Adipocyte (in vitro differentiated cells): ENCODE data around the gene GABRB1.
"Not testable (repeated sequence)": the region's sequence is repeated elsewhere in the genome, so short reads cannot be mapped to it uniquely, and the experiment has no call there.

ENCODE experiments used
- DNase-seq: peaks from one replicate; pipeline ENCODE4 v3.0.0-alpha.2; 2015; ENCODE audit warnings: low read depth
- H3K27me3 ChIP-seq: replicated peaks from 2 replicates; pipeline ENCODE4 v1.7.0; 2013; ENCODE audit warnings: mild to moderate bottlenecking, low read length, moderate library complexity; ENCODE audit not compliant: control insufficient read depth, insufficient read depth
- H3K36me3 ChIP-seq: 2 replicates; pipeline ENCODE4 v1.7.0; 2013; ENCODE audit warnings: low read length, mild to moderate bottlenecking, moderate library complexity; ENCODE audit not compliant: control insufficient read depth, insufficient read depth, severe bottlenecking
- H3K4me1 ChIP-seq: 2 replicates; pipeline ENCODE4 v1.7.0; 2013; ENCODE audit warnings: mild to moderate bottlenecking, low read length, moderate library complexity; ENCODE audit not compliant: control insufficient read depth, insufficient read depth
- H3K4me3 ChIP-seq: 2 replicates; pipeline ENCODE4 v1.7.0; 2013; ENCODE audit warnings: mild to moderate bottlenecking, low read length, moderate library complexity
- H3K9ac ChIP-seq: 2 replicates; pipeline ENCODE4 v1.7.0; 2013; ENCODE audit warnings: mild to moderate bottlenecking, low read length, moderate library complexity
- H3K9me3 ChIP-seq: 2 replicates; pipeline ENCODE4 v1.7.0; 2013; ENCODE audit warnings: mild to moderate bottlenecking, low read length, moderate library complexity; ENCODE audit not compliant: control insufficient read depth

GABRB1 gene

GRCh38 chr4:47239649-47240048, 208.3 kb downstream of the GABRB1 start:
- H3K9me3 ChIP-seq, result no peaks in the 10 kb centered on the region
- DNase-seq, result no peak
- no peak overlapping the region for H3K9ac ChIP-seq
- H3K27me3 ChIP-seq, result no peaks in the 10 kb centered on the region
- no peaks in the 10 kb centered on the region for H3K4me1 ChIP-seq
- no peak overlapping the region for H3K4me3 ChIP-seq
- no peaks in the 10 kb centered on the region for H3K36me3 ChIP-seq

DNA sequence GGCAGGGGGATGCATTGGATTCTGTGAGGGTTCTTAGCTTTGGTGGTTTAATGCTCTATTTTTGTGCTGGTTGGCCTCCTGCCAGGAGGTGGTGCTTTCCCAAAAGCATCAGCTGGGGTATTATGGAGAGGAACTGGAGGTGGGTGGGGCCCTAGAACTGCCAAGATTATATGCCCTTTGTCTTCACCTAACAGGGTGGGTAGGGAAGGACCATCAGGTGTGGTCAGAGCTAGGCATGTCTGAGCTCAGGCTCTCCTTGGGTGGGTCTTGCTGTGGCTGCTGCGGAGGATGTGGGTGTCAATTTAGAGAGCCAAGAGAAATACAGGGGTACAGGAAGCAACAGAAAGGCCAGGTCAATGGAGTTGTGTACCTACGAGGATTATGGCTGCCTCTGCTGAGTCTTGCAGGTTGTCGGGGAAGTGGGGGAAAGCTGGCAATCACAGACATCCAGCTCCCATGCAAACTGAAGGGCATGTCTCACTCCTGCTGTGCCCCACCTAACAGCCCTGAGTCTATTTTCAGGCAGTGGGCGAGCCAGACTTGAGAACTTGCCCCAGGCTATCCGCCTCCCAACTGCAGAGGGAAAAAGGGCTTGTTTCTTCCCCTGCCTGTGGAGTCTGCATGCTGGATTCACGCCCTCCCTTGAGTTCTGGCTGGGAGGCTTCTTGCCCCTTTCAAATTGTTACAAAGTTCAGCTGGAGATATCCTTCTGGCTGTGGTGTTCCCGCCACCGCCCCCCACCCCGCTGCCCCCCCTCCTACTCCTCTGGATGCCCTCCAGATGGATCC, 220.2 kb downstream of the GABRB1 start:
- Histone ChIP-seq H3K4me3 (no peak overlapping the region), H3K27me3 (no peaks in the 10 kb centered on the region), H3K4me1 (no peaks in the 10 kb centered on the region), H3K36me3 (no peaks in the 10 kb centered on the region), H3K9ac (no peak overlapping the region), H3K9me3 (no peaks in the 10 kb centered on the region)
- no peak for DNase-seq

- no peaks in the 10 kb centered on the region for H3K36me3 ChIP-seq
- DNase-seq, result no peak
- no peaks in the 10 kb centered on the region for H3K9me3 ChIP-seq
- H3K4me3 ChIP-seq, result no peak overlapping the region
- H3K9ac ChIP-seq, result no peak overlapping the region
- H3K27me3 ChIP-seq, result no peaks in the 10 kb centered on the region
- H3K4me1 ChIP-seq, result no peaks in the 10 kb centered on the region
Measured at GRCh38 chr4:47263721-47264120, 232.4 kb downstream of the GABRB1 start.

DNA sequence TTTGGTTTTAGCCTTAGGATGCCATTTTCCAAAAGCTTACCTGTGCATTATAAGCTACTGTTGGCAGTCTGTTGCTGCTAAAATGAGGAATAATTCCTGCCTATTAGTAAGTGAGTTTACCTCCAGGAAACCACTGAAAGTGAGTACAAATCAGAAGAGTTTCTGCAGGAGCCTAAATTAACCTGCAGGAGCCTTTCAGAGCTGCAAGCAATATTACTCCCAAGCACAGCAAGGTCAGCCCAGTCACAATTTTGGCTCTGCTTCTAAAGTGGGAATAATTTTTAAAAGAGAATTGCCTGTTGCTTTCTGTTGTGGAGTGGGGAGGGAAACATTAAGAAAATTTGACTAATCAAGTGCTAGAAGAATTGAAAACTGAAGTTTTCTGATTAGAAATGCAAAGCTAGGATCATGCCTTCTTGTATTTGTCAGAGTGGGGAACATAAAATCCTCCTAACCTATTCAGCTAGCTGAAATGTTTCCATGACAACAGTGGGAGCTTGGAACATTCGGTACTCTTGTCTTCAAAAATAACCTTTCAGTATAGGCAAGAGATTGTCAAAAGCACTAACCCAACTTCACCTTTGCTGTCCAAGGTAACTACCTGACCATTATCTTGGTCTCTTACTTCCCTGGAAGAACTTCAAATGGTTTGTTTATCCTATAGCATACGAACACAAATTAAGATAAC, 239.0 kb downstream of the GABRB1 start:
- Histone ChIP-seq H3K36me3 (no peaks in the 10 kb centered on the region), H3K4me3 (no peak overlapping the region), H3K9me3 (no peaks in the 10 kb centered on the region), H3K27me3 (peaks cover 3% of the 10 kb centered on the region), H3K9ac (no peak overlapping the region), H3K4me1 (no peaks in the 10 kb centered on the region)
- DNase-seq, result peak; percentile 7

DNA sequence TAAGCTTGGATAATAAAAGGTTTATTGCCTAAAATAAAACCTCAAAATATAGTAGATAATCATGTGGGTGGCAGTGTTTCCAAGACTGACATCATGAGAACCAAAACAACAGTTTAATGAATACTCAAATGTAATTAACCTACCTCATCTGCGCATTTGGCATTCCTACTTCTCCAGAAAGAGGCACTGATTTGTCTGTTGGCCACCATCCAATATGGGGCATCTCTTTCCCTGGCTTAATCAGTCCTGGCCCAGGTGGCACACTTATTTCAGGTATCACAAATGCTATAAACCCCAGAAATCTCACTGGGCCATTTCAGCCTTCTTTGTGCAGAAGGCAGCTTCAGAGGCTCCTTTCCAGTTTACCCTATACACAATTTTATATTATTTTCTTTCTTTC, 239.9 kb downstream of the GABRB1 start:
- DNase-seq, result no peak
- H3K4me3 ChIP-seq, result no peak overlapping the region
- no peaks in the 10 kb centered on the region for H3K9me3 ChIP-seq
- no peaks in the 10 kb centered on the region for H3K4me1 ChIP-seq
- H3K27me3 ChIP-seq, result peaks cover 3% of the 10 kb centered on the region
- H3K9ac ChIP-seq, result no peak overlapping the region
- no peaks in the 10 kb centered on the region for H3K36me3 ChIP-seq

DNA sequence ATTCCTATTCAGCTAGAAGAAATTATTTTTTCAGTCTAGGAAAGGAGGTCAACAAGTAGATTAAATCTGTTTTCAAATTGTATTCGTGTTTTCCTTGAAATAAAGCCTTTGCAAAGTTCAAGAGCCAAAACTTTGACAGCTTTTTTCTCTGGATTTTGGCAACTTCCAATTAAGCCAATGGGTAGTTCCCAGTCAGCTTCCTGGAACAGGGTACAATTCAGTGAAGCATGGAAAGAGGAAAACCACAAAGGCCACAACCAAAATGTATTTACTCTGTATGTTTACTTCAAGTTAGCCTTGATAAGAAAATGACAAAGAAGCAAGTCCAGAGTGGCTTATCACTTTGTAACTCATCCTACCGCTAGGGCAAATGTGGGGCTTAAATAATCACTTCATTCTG, 243.5 kb downstream of the GABRB1 start:
- no peaks in the 10 kb centered on the region for H3K9me3 ChIP-seq
- DNase-seq, result no peak
- no peak overlapping the region for H3K9ac ChIP-seq
- H3K4me1 ChIP-seq, result no peaks in the 10 kb centered on the region
- H3K36me3 ChIP-seq, result no peaks in the 10 kb centered on the region
- no peak overlapping the region for H3K4me3 ChIP-seq
- H3K27me3 ChIP-seq, result peaks cover 3% of the 10 kb centered on the region

DNA sequence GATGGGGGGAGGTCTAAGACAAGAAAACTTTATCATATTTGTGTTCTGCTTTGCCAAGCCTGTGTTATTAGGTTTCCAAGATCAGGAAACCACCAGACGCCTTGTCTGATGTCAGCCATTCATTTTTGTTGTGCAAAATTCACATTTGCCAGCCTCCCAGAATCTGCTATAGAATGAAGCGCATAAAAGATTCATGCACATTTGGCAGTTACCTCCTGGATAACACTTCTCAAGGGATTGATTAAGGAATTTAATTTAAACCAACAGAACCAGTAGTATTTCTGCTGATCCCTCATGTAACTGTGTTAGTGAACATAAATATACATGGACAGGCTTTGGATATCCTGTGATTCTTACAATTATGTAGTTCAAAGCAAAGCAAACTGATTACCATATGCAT, 244.2 kb downstream of the GABRB1 start:
- Histone ChIP-seq H3K36me3 (no peaks in the 10 kb centered on the region), H3K27me3 (no peaks in the 10 kb centered on the region), H3K4me3 (no peak overlapping the region), H3K9ac (no peak overlapping the region), H3K4me1 (no peaks in the 10 kb centered on the region), H3K9me3 (no peaks in the 10 kb centered on the region)
- DNase-seq, result no peak

DNA sequence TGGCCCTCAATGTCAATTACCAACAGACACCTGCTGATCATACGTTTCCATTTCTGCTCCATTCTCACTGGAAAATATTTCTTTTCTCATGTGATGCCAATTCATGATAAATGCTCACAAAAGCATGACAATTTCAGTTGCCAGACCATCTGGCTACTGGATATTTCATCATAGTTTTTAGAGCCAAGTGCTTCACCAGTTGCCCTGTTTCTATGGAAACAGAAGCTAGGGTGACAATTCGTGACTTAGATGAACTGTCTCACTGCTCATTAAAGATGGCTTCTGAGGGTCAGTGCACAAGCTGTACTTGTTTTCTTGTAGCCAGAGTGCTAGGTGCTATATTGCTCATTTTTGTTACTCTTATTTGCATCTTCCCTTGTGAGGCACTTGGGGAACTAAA, 247.3 kb downstream of the GABRB1 start:
- Histone ChIP-seq H3K4me3 (no peak overlapping the region), H3K27me3 (no peaks in the 10 kb centered on the region), H3K9ac (no peak overlapping the region), H3K4me1 (no peaks in the 10 kb centered on the region), H3K36me3 (no peaks in the 10 kb centered on the region), H3K9me3 (no peaks in the 10 kb centered on the region)
- no peak for DNase-seq

GRCh38 chr4:47287735-47288134, 256.4 kb downstream of the GABRB1 start:
- peak; percentile 3 for DNase-seq
- H3K4me3 ChIP-seq, result no peak overlapping the region

GRCh38 chr4:47289805-47290204, 258.4 kb downstream of the GABRB1 start:
- Histone ChIP-seq H3K36me3 (no peaks in the 10 kb centered on the region), H3K9me3 (no peaks in the 10 kb centered on the region), H3K4me1 (no peaks in the 10 kb centered on the region), H3K4me3 (no peak overlapping the region), H3K27me3 (no peaks in the 10 kb centered on the region), H3K9ac (no peak overlapping the region)
- DNase-seq, result no peak

More at GRCh38 chr4:47287735-47288134, 256.4 kb downstream of the GABRB1 start:
- Histone ChIP-seq H3K9me3 (no peaks in the 10 kb centered on the region), H3K4me1 (no peaks in the 10 kb centered on the region), H3K36me3 (no peaks in the 10 kb centered on the region), H3K27me3 (no peaks in the 10 kb centered on the region), H3K9ac (no peak overlapping the region)

DNA sequence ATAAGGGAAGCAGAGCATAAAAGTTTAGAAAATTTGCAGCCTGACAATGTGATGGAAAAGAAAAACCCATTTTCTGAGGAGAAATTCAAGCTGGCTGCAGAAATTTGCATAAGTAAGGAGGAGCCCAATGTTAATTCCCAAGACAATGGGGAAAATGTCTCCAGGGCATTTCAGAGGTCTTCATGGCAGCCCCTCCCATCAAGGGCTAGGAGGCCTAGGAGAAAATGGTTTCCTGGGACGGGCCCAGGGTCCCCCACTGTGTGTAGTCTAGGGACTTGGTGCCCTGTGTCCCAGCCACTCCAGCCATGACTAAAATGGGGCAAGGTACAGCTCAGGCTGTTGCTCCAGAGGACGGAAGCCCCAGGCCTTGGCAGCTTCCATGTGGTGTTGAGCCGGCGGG, 259.5 kb downstream of the GABRB1 start:
- not testable (repeated sequence) for DNase-seq, H3K4me1 ChIP-seq, H3K9me3 ChIP-seq, H3K4me3 ChIP-seq, H3K27me3 ChIP-seq, H3K36me3 ChIP-seq, H3K9ac ChIP-seq
